Left ventricle myocardium inferior (tissue), 1 donor: Measurements from ENCODE around the gene MYF6. TPM values are rescaled to one million over a fixed set of nuclear protein-coding genes. Genes with fewer than 3 reads are reported as not detected.

Experiments
- DNase-seq: peaks from one replicate; pipeline ENCODE4 v3.0.0-alpha.2; 2020
- H3K27ac ChIP-seq: fragments of 200-600 bp; replicated peaks from 2 replicates; pipeline ENCODE4 v1.8.0; 2021
- H3K27me3 ChIP-seq: fragments of 200-600 bp; 2 replicates; pipeline ENCODE4 v1.8.0; 2021; ENCODE audit warnings: low read depth
- H3K36me3 ChIP-seq: fragments of 200-600 bp; 2 replicates; pipeline ENCODE4 v1.8.0; 2021
- H3K4me1 ChIP-seq: fragments of 200-600 bp; 2 replicates; pipeline ENCODE4 v1.8.0; 2021
- H3K4me3 ChIP-seq: fragments of 200-600 bp; 2 replicates; pipeline ENCODE4 v1.8.0; 2021; ENCODE audit warnings: mild to moderate bottlenecking, moderate library complexity
- H3K9me3 ChIP-seq: fragments of 200-600 bp; replicated peaks from 2 replicates; pipeline ENCODE4 v1.8.0; 2021
- intact Hi-C: fragments of 100-400 bp; cut with micrococcal nuclease; formaldehyde crosslinking; loops from one replicate; pipeline ENCODE4 v1.11.0; 2022
- total RNA-seq: library from RNA; stranded (reverse); fragmentation: NEBNext Ultra II Directional; extraction: Animal tissue kit (Norgen Biotek cat#: 25700); gene quantifications from one replicate; pipeline ENCODE4 v1.2.1, GENCODE V29; 2021
- TF ChIP-seq, protein P1 (sequence below): fragments of 200-600 bp; IDR thresholded peaks from 2 replicates; pipeline ENCODE4 v1.8.0; 2021; ENCODE audit warnings: antibody characterized with exemption, mild to moderate bottlenecking, borderline replicate concordance
- donor health status: DM: no; HTN: yes; CAD: no; lungs with severe emphysema.

MYF6 gene
- total RNA-seq, 1 donor from 2014 or later = not detected

- intact Hi-C loops = no loop called here
Observed at GRCh38 chr12:80715713-80716249, 8.3 kb downstream of the MYF6 start.

GRCh38 chr12:80716696-80717469, 9.4 kb downstream of the MYF6 start, which contains the start of gene MYF5:
Gene MYF5, plus strand, starts transcription at chr12:80716912. Its CDS starts 152 bp downstream, at chr12:80717064.
- H3K9me3 ChIP-seq = no peaks in the 10 kb centered on the region
- H3K36me3 ChIP-seq = no peaks in the 10 kb centered on the region
- H3K4me3 ChIP-seq = no peak within 1 kb of the TSS
- H3K27ac ChIP-seq = no peak within 1 kb of the TSS
- TF ChIP-seq, protein P1, sequence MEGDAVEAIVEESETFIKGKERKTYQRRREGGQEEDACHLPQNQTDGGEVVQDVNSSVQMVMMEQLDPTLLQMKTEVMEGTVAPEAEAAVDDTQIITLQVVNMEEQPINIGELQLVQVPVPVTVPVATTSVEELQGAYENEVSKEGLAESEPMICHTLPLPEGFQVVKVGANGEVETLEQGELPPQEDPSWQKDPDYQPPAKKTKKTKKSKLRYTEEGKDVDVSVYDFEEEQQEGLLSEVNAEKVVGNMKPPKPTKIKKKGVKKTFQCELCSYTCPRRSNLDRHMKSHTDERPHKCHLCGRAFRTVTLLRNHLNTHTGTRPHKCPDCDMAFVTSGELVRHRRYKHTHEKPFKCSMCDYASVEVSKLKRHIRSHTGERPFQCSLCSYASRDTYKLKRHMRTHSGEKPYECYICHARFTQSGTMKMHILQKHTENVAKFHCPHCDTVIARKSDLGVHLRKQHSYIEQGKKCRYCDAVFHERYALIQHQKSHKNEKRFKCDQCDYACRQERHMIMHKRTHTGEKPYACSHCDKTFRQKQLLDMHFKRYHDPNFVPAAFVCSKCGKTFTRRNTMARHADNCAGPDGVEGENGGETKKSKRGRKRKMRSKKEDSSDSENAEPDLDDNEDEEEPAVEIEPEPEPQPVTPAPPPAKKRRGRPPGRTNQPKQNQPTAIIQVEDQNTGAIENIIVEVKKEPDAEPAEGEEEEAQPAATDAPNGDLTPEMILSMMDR = no peak
- no peaks in the 10 kb centered on the region for H3K4me1 ChIP-seq
- intact Hi-C loops = no loop called here
- DNase-seq = no peak
- H3K27me3 ChIP-seq = peaks cover 62% of the 10 kb centered on the region

More at GRCh38 chr12:80715713-80716249, 8.3 kb downstream of the MYF6 start:
- Histone ChIP-seq H3K4me3 (no peak overlapping the region), H3K4me1 (no peaks in the 10 kb centered on the region), H3K9me3 (no peaks in the 10 kb centered on the region), H3K36me3 (no peaks in the 10 kb centered on the region), H3K27me3 (peaks cover 71% of the 10 kb centered on the region), H3K27ac (no peak overlapping the region)
- TF ChIP-seq, protein P1 = no peak
- no peak for DNase-seq

DNA sequence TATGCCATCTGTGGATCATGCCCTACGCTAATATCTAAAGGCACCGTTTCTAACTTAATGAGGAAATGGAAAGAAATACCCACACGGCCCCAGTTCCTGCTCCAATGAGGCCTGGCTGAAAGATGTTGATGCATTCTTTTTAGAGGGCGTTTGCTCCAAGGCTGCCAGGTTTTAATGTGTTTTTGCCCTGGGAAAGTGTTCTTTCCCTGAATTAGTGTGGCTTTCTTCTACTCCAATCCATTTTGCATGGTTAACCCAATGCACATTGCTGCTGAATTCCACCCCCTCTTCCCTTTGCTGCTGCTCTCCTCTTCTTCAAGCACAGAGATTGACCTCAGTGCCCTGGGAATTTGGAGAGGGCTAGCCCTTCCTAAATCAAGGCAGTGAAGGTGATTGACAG, 10.4 kb downstream of the MYF6 start:
- TF ChIP-seq, protein P1 = no peak
- H3K4me1 ChIP-seq = no peaks in the 10 kb centered on the region
- no peak for DNase-seq
- no peak overlapping the region for H3K27ac ChIP-seq
- intact Hi-C loops = no loop called here
- peaks cover 55% of the 10 kb centered on the region for H3K27me3 ChIP-seq
- H3K36me3 ChIP-seq = no peaks in the 10 kb centered on the region
- no peak overlapping the region for H3K4me3 ChIP-seq
- no peaks in the 10 kb centered on the region for H3K9me3 ChIP-seq

GRCh38 chr12:80720516-80720915, 13.1 kb downstream of the MYF6 start:
- H3K4me3 ChIP-seq = no peak overlapping the region
- TF ChIP-seq, protein P1 = no peak
- intact Hi-C loops = no loop called here
- no peaks in the 10 kb centered on the region for H3K9me3 ChIP-seq
- H3K27ac ChIP-seq = no peak overlapping the region
- no peaks in the 10 kb centered on the region for H3K4me1 ChIP-seq
- DNase-seq = no peak
- H3K36me3 ChIP-seq = no peaks in the 10 kb centered on the region
- peaks cover 30% of the 10 kb centered on the region for H3K27me3 ChIP-seq

DNA sequence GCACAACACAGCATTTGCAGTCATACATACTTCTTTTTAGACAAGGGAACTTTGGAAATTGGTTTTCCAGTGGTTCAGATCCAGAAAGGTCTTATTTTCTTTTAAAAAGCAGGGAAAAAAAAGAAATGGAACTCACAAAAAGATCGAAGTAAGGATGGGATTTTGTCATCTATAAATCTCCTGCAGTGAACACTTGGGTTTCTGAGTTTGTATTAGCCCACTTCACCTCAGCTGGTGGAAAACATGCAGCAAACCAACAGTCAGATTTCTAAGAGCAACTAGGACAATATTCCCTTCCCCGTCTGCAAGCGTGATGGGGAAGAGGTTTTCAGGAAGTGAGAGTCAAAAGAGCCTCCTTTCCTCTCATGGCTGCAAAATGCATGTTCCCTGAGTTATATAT, 13.9 kb downstream of the MYF6 start:
- DNase-seq = no peak
- H3K27ac ChIP-seq = no peak overlapping the region
- H3K9me3 ChIP-seq = no peaks in the 10 kb centered on the region
- no peaks in the 10 kb centered on the region for H3K4me1 ChIP-seq
- peaks cover 22% of the 10 kb centered on the region for H3K27me3 ChIP-seq
- TF ChIP-seq, protein P1 = no peak
- no peak overlapping the region for H3K4me3 ChIP-seq
- intact Hi-C loops = no loop called here
- H3K36me3 ChIP-seq = no peaks in the 10 kb centered on the region
